HEK293 (cell line): ENCODE data around the gene SAPCD1.

Experiments used
- CTCF ChIA-PET: fragments of 350-600 bp; formaldehyde crosslinking; extraction: SDS; loops from one replicate; lab custom pipeline; 2021; ENCODE audit warnings: antibody characterized with exemption; lab: Yijun Ruan, JAX
- POLR2A ChIA-PET: fragments of 300-600 bp; formaldehyde crosslinking; extraction: SDS; loops from one replicate; lab custom pipeline; 2020; ENCODE audit warnings: antibody characterized with exemption, inconsistent platforms; lab: Yijun Ruan, JAX
- H3K27ac ChIP-seq: fragments of 200-500 bp; sonication (Bioruptor generic); 2 replicates; pipeline ENCODE4 v1.5.1; 2014; ENCODE audit warnings: low read depth, low read length, control low read depth, inconsistent platforms; ENCODE audit errors: extremely low read depth
- H3K36me3 ChIP-seq, 2 experiments: fragments of 200-500 bp in 1 of 2; sonication (Bioruptor generic) in 1 of 2; 1 replicate in 1 of 2; 2 replicates in 1 of 2; pipeline ENCODE4 v1.5.1; 2014 to 2017; ENCODE audit warnings: inconsistent platforms in 2 of 2, low read length in 2 of 2; ENCODE audit not compliant: control insufficient read depth in 2 of 2, insufficient read depth in 1 of 2
- H3K4me1 ChIP-seq: fragments of 200-500 bp; sonication (Bioruptor generic); 2 replicates; pipeline ENCODE4 v1.5.1; 2014; ENCODE audit warnings: mild to moderate bottlenecking, low read length, inconsistent platforms; ENCODE audit not compliant: control insufficient read depth, insufficient read depth
- H3K4me3 ChIP-seq: 2 replicates; pipeline ENCODE4 v1.5.1; 2011; ENCODE audit warnings: low read depth, mild to moderate bottlenecking, control low read depth, low read length, moderate library complexity
- H3K9me3 ChIP-seq: fragments of 200-500 bp; sonication (Bioruptor generic); 2 replicates; pipeline ENCODE4 v1.5.1; 2014; ENCODE audit warnings: low read depth, low read length, inconsistent platforms; ENCODE audit not compliant: control insufficient read depth, insufficient read depth
- BCL11A ChIP-seq: fragments of 450-650 bp; formaldehyde crosslinking; IDR thresholded peaks from 2 replicates; pipeline ENCODE4 v1.5.1; 2016; ENCODE audit warnings: low read depth, missing biosample characterization, missing genetic modification characterization
- EGR2 ChIP-seq: fragments of 450-650 bp; formaldehyde crosslinking; IDR thresholded peaks from 2 replicates; pipeline ENCODE4 v1.5.1; 2016; ENCODE audit warnings: low read depth, missing biosample characterization, missing genetic modification characterization
- GLI2 ChIP-seq: fragments of 450-650 bp; formaldehyde crosslinking; IDR thresholded peaks from 2 replicates; pipeline ENCODE4; 2017; ENCODE audit warnings: missing biosample characterization, missing genetic modification characterization, low read depth, borderline replicate concordance
- GLI4 ChIP-seq: fragments of 450-650 bp; formaldehyde crosslinking; IDR thresholded peaks from 2 replicates; pipeline ENCODE4 v1.5.1; 2016; ENCODE audit warnings: missing biosample characterization, missing genetic modification characterization
- HIC1 ChIP-seq: fragments of 450-650 bp; formaldehyde crosslinking; IDR thresholded peaks from 2 replicates; pipeline ENCODE4 v1.5.1; 2016; ENCODE audit warnings: missing biosample characterization, missing genetic modification characterization
- HOXD13 ChIP-seq: sonication (generic); formaldehyde crosslinking; IDR thresholded peaks from 2 replicates; pipeline ENCODE4 v1.8.0; 2022; ENCODE audit warnings: missing genetic modification reagents, borderline replicate concordance
- KLF10 ChIP-seq: fragments of 450-650 bp; IDR thresholded peaks from 2 replicates; pipeline ENCODE4 v1.5.1; 2018; ENCODE audit warnings: missing biosample characterization, mild to moderate bottlenecking, missing genetic modification characterization
- MZF1 ChIP-seq: fragments of 450-650 bp; formaldehyde crosslinking; IDR thresholded peaks from 2 replicates; pipeline ENCODE4 v1.5.1; 2017; ENCODE audit warnings: missing biosample characterization, missing genetic modification characterization, borderline replicate concordance
- SCRT2 ChIP-seq: fragments of 450-650 bp; formaldehyde crosslinking; IDR thresholded peaks from 2 replicates; pipeline ENCODE4 v1.5.1; 2016; ENCODE audit warnings: missing biosample characterization, missing genetic modification characterization
- SP3 ChIP-seq: fragments of 450-650 bp; formaldehyde crosslinking; IDR thresholded peaks from 2 replicates; pipeline ENCODE4 v1.5.1; 2016; ENCODE audit warnings: missing biosample characterization, missing genetic modification characterization
- ZEB2 ChIP-seq: fragments of 450-650 bp; formaldehyde crosslinking; IDR thresholded peaks from 2 replicates; pipeline ENCODE4 v1.5.1; 2016; ENCODE audit warnings: missing biosample characterization, missing genetic modification characterization
- ZNF10 ChIP-seq: fragments of 450-650 bp; formaldehyde crosslinking; IDR thresholded peaks from 2 replicates; pipeline ENCODE4 v1.5.1; 2017; ENCODE audit warnings: missing biosample characterization, missing genetic modification characterization
- ZNF114 ChIP-seq: fragments of 450-650 bp; formaldehyde crosslinking; IDR thresholded peaks from 2 replicates; pipeline ENCODE4 v1.5.0; 2017; ENCODE audit warnings: missing biosample characterization, missing genetic modification characterization
- ZNF121 ChIP-seq: fragments of 450-650 bp; formaldehyde crosslinking; IDR thresholded peaks from 2 replicates; pipeline ENCODE4 v1.5.1; 2016; ENCODE audit warnings: missing biosample characterization, missing genetic modification characterization
- ZNF146 ChIP-seq: fragments of 450-650 bp; formaldehyde crosslinking; IDR thresholded peaks from 2 replicates; pipeline ENCODE4 v1.5.1; 2016; ENCODE audit warnings: missing biosample characterization, missing genetic modification characterization
- ZNF157 ChIP-seq: fragments of 450-650 bp; formaldehyde crosslinking; IDR thresholded peaks from 2 replicates; pipeline ENCODE4 v1.5.1; 2016; ENCODE audit warnings: missing biosample characterization, missing genetic modification characterization
- ZNF449 ChIP-seq: fragments of 450-650 bp; formaldehyde crosslinking; IDR thresholded peaks from 2 replicates; pipeline ENCODE4 v1.5.1; 2017; ENCODE audit warnings: missing biosample characterization, mild to moderate bottlenecking, missing genetic modification characterization, moderate library complexity
- ZNF514 ChIP-seq: fragments of 450-650 bp; formaldehyde crosslinking; IDR thresholded peaks from 2 replicates; pipeline ENCODE4 v1.5.1; 2016; ENCODE audit warnings: missing biosample characterization, missing genetic modification characterization
- ZNF600 ChIP-seq: fragments of 450-650 bp; formaldehyde crosslinking; IDR thresholded peaks from 2 replicates; pipeline ENCODE4 v1.5.1; 2016; ENCODE audit warnings: missing biosample characterization, missing genetic modification characterization
- ZNF664 ChIP-seq: fragments of 450-650 bp; formaldehyde crosslinking; IDR thresholded peaks from 2 replicates; pipeline ENCODE4 v1.5.1; 2016; ENCODE audit warnings: missing biosample characterization, missing genetic modification characterization
- ZNF76 ChIP-seq: fragments of 450-650 bp; formaldehyde crosslinking; IDR thresholded peaks from 2 replicates; pipeline ENCODE4; 2016; ENCODE audit warnings: low read depth, missing biosample characterization, missing genetic modification characterization, borderline replicate concordance
- ZNF777 ChIP-seq: fragments of 450-650 bp; formaldehyde crosslinking; IDR thresholded peaks from 2 replicates; pipeline ENCODE4 v1.5.1; 2017; ENCODE audit warnings: missing biosample characterization, missing genetic modification characterization, borderline replicate concordance
- ZNF830 ChIP-seq: fragments of 450-650 bp; IDR thresholded peaks from 2 replicates; pipeline ENCODE4 v1.5.0; 2018; ENCODE audit warnings: missing biosample characterization, missing genetic modification characterization, low read depth, mild to moderate bottlenecking, moderate library complexity
- ZSCAN30 ChIP-seq: fragments of 450-650 bp; IDR thresholded peaks from 2 replicates; pipeline ENCODE4 v1.5.1; 2018; ENCODE audit warnings: missing biosample characterization, mild to moderate bottlenecking, missing genetic modification characterization, moderate library complexity

Gene SAPCD1

DNA sequence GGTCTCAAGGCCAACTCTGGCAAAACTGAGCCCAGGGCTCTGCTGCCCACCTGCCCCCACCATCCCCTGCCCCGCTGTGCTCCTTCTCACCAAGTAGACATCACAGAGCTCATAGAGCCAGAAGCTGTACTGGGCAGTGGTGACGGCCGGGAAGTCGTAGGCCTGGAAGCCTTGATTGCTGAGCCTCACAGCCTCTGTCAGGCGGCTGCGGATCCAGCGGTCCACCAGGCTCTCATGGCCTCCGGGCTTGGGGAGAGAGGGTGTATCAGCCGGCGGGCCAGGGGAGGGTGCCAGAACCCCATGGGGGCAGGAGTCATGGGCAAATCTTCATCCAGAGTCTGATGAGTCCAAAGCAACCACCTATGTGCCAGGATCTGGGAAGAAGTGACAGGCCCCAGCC, 17.5 kb downstream of the SAPCD1 start:
- CTCF ChIA-PET, result interaction anchor here (0.7 to 7.5 kb wide), 4 partner anchors 11 to 81 kb away, joined by 3 to 50 read pairs (median 16); partner anchors contain the start of gene SAPCD1
- Histone ChIP-seq H3K4me1 (peaks cover 4% of the 10 kb centered on the region), H3K9me3 (no peaks in the 10 kb centered on the region), H3K27ac (no peak overlapping the region), H3K4me3 (no peak overlapping the region), H3K36me3 (peaks cover 3 to 64% of the 10 kb centered on the region in 2 experiments; a peak in 2 of 3 replicates)
- POLR2A ChIA-PET, result interaction anchor here (0.6 to 2.4 kb wide), 4 partner anchors 27 to 233 kb away, joined by 3 to 17 read pairs (median 3); partner anchors contain the start of genes HSPA1B, LSM2, NEU1 and NFKBIL1
- TF ChIP-seq ZNF114 (tag by site-specific recombination), result no peak
- no peak for TF ChIP-seq GLI2 (tag by site-specific recombination)
- TF ChIP-seq BCL11A (tag by site-specific recombination), result no peak
- TF ChIP-seq ZNF664 (tag by site-specific recombination), result no peak
- no peak for TF ChIP-seq ZNF146 (tag by site-specific recombination)
- TF ChIP-seq ZNF514, result no peak
- TF ChIP-seq ZNF830 (tag by site-specific recombination), result no peak
- no peak for TF ChIP-seq ZNF121 (tag by site-specific recombination)

DNA sequence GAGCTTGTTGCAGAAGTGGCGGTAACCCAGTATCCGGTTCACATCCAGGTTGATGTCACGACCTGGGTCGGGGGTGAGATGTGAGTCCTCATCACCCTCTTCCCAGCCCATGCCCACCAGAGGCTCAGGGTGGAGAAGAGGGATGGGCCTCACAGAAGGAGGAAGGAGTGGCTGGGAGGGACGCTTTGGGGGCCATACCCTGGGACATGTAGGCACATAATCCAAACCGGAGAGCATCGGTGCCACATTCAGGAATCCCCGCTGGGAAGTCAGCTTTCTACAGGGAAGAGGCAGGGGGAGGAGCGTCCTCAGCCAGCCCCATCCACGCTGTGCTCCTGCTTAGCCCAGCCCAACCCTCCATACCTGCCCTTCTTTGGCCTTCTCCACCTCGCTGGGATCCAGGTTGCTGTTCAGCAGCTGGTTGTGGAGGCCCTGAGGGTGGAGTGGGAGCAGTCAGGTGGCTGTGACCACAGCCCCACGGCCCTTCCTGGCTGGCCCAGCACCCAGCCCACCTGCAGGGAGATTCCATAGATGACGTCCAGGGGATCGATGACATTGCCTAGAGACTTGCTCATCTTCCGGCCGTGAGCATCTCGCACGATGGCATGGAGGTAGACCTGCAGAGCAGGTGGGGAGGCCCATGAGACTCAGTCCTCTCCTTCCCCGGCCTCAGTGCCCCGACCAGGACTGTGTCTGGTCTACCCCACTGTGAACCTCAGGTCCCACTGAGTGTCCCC, 18.2 kb downstream of the SAPCD1 start:
- no peak overlapping the region for H3K4me3 ChIP-seq
- H3K4me1 ChIP-seq, result peaks cover 4% of the 10 kb centered on the region
- POLR2A ChIA-PET, result interaction anchor here (0.6 to 2.4 kb wide), 4 partner anchors 35 to 233 kb away, joined by 3 to 17 read pairs (median 6); partner anchors contain the start of genes HSPA1A, HSPA1B, HSPA1L and NFKBIL1
- CTCF ChIA-PET, result interaction anchor here (0.7 to 7.5 kb wide), 4 partner anchors 10 to 82 kb away, joined by 3 to 50 read pairs (median 16); partner anchors contain the start of gene SAPCD1
- no peaks in the 10 kb centered on the region for H3K9me3 ChIP-seq
- TF ChIP-seq EGR2 (tag by site-specific recombination) (peak; percentile 28; the same call in 1 of the 2 replicates), HIC1 (tag by site-specific recombination) (0 out of 2 replicates have a peak, but pooled peaks have one; percentile 16), ZNF449 (0 out of 2 replicates have a peak, but pooled peaks have one; percentile 48), SCRT2 (tag by site-specific recombination) (no peak), ZNF600 (tag by site-specific recombination) (peak; percentile 57)
- H3K36me3 ChIP-seq, result peaks cover 3 to 72% of the 10 kb centered on the region in 2 experiments; a peak in 2 of 3 replicates
- no peak overlapping the region for H3K27ac ChIP-seq

- Histone ChIP-seq H3K4me1 (peaks cover 4% of the 10 kb centered on the region), H3K4me3 (no peak overlapping the region), H3K36me3 (peaks cover 9 to 76% of the 10 kb centered on the region in 2 experiments; a peak in 2 of 3 replicates), H3K9me3 (no peaks in the 10 kb centered on the region), H3K27ac (no peak overlapping the region)
- CTCF ChIA-PET, result interaction anchor here (1.0 to 7.5 kb wide), 4 partner anchors 9 to 18 kb away, joined by 3 to 50 read pairs (median 16); partner anchors contain the start of gene SAPCD1
- POLR2A ChIA-PET, result interaction anchor here (0.6 to 2.4 kb wide), 3 partner anchors 34 to 55 kb away, joined by 3 to 17 read pairs (median 8); partner anchors contain the start of genes HSPA1A, HSPA1B and HSPA1L
- no peak for TF ChIP-seq ZNF76
- TF ChIP-seq SP3 (tag by site-specific recombination), result no peak
- TF ChIP-seq ZNF777 (tag by site-specific recombination), result no peak
- TF ChIP-seq ZSCAN30 (tag by site-specific recombination), result no peak
- TF ChIP-seq GLI4 (tag by site-specific recombination), result no peak
- TF ChIP-seq KLF10 (tag by site-specific recombination), result peak; percentile 51; the same call in 1 of the 2 replicates
- TF ChIP-seq ZNF10 (tag by site-specific recombination), result no peak
- TF ChIP-seq ZNF157, result no peak
- TF ChIP-seq ZEB2 (tag by site-specific recombination), result no peak
- no peak for TF ChIP-seq MZF1 (tag by site-specific recombination)
- TF ChIP-seq HOXD13, result no peak
Observed at GRCh38 chr6:31781244-31782125, 19.0 kb downstream of the SAPCD1 start.
